HepG2 (cell line): ENCODE results near the gene LITAFD. TPM values are rescaled to one million over a fixed set of nuclear protein-coding genes. Genes with fewer than 3 reads are reported as not detected.

Experiments used
- ATAC-seq: fragments of 200-7000 bp; cut with Tn5 transposase; 3 replicates; pipeline ENCODE4 v1.9.1; 2020; ENCODE audit warnings: mild to moderate bottlenecking, moderate library complexity
- BruUV-seq: library from RNA; stranded (reverse); fragments of 400-500 nt; replicated peaks from 2 replicates; lab custom pipeline; 2021; lab: Mats Ljungman, UMichigan
- CTCF ChIA-PET: fragments of 300-600 bp; formaldehyde crosslinking; extraction: SDS; loops from one replicate; lab custom pipeline; 2021; ENCODE audit warnings: low total read pairs, inconsistent platforms, low intra/inter-chr PET ratio; lab: Yijun Ruan, JAX
- POLR2A ChIA-PET: fragments of 350-600 bp; sonication (Branson Sonifier 250); formaldehyde crosslinking; loops from one replicate; lab custom pipeline; 2020; ENCODE audit warnings: antibody characterized with exemption, inconsistent platforms; lab: Yijun Ruan, JAX
- DNase-seq: peaks from one replicate; pipeline ENCODE4 v3.0.0-alpha.2; 2015; ENCODE audit warnings: low spot score
- FAIRE-seq: peaks from 3 replicates; lab custom pipeline; 2011; peaks lifted over from hg19 to GRCh38; lab: Jason Lieb, UNC
- H2AFZ ChIP-seq: one replicate; pipeline ENCODE4 v1.6.1; 2011; ENCODE audit warnings: low read length, inconsistent platforms
- H3K27ac ChIP-seq: fragments of 300-600 bp; 3 replicates; pipeline ENCODE4 v1.8.0; 2011; ENCODE audit warnings: mixed run types, mild to moderate bottlenecking, mixed read lengths, low read length, inconsistent platforms; ENCODE audit not compliant: insufficient read depth; ENCODE audit errors: extremely low read length
- H3K27me3 ChIP-seq, 2 experiments: fragments of 200-600 bp in 1 of 2; 2 replicates in 1 of 2; 3 replicates in 1 of 2; pipeline versions ENCODE4 v1.6.0 to v1.8.0; 2011; ENCODE audit warnings: low read length in 2 of 2, mild to moderate bottlenecking in 2 of 2, moderate library complexity in 2 of 2, inconsistent platforms in 1 of 2; ENCODE audit not compliant: insufficient read depth in 2 of 2, control insufficient read depth in 1 of 2
- H3K36me3 ChIP-seq, 2 experiments: fragments of 200-600 bp in 1 of 2; replicated peaks in 1 of 2; 2 replicates in 1 of 2; 3 replicates in 1 of 2; pipeline versions ENCODE4 v1.5.1 to v1.8.0; 2011; ENCODE audit warnings: low read length in 2 of 2, inconsistent platforms in 1 of 2; ENCODE audit not compliant: insufficient read depth in 2 of 2, control insufficient read depth in 1 of 2
- H3K4me1 ChIP-seq: 2 replicates; pipeline ENCODE4 v1.5.1; 2012; ENCODE audit warnings: low read length, inconsistent platforms; ENCODE audit not compliant: insufficient read depth
- H3K4me2 ChIP-seq: 2 replicates; pipeline ENCODE4 v1.6.0; 2011; ENCODE audit warnings: low read depth, low read length, inconsistent platforms
- H3K4me3 ChIP-seq, 3 experiments: fragments of 200-600 bp in 1 of 3; sonication (generic), shearing (Covaris generic) in 1 of 3; replicated peaks in 1 of 3; 2 replicates each; pipeline ENCODE4 v1.5.1; 2011 to 2016; ENCODE audit warnings: low read length in 3 of 3, inconsistent platforms in 2 of 3, low read depth in 2 of 3, mild to moderate bottlenecking in 2 of 3, control low read depth in 1 of 3, mixed read lengths in 1 of 3; ENCODE audit not compliant: insufficient read depth in 1 of 3
- H3K79me2 ChIP-seq: one replicate; pipeline ENCODE4 v1.6.1; 2011; ENCODE audit warnings: low read length, inconsistent platforms; ENCODE audit not compliant: insufficient read depth
- H3K9ac ChIP-seq: 2 replicates; pipeline ENCODE4 v1.6.0; 2011; ENCODE audit warnings: mild to moderate bottlenecking, low read depth, low read length, inconsistent platforms; ENCODE audit not compliant: insufficient read depth
- H3K9me3 ChIP-seq: 2 replicates; pipeline ENCODE4 v1.5.1; 2012; ENCODE audit warnings: mild to moderate bottlenecking, low read length
- H4K20me1 ChIP-seq: 2 replicates; pipeline ENCODE4 v1.6.0; 2011; ENCODE audit warnings: inconsistent platforms, mild to moderate bottlenecking, low read length, moderate library complexity; ENCODE audit not compliant: insufficient read depth
- AKAP8 ChIP-seq: sonication (generic); formaldehyde crosslinking; IDR thresholded peaks from 2 replicates; pipeline ENCODE4 v1.5.1; 2020; ENCODE audit warnings: mild to moderate bottlenecking, missing genetic modification reagents
- GFI1 ChIP-seq: sonication (generic); formaldehyde crosslinking; IDR thresholded peaks from 2 replicates; pipeline ENCODE4 v1.5.0; 2020; ENCODE audit warnings: missing genetic modification reagents, mild to moderate bottlenecking, borderline replicate concordance
- HDAC6 ChIP-seq: fragments of 200-600 bp; sonication (generic); IDR thresholded peaks from 2 replicates; pipeline ENCODE4 v1.7.0; 2017; ENCODE audit warnings: mild to moderate bottlenecking, antibody characterized with exemption, low read length, low read depth
- KDM2A ChIP-seq: sonication (generic); formaldehyde crosslinking; IDR thresholded peaks from 2 replicates; pipeline ENCODE4 v1.4.0; 2020; ENCODE audit warnings: low read depth, missing genetic modification reagents, borderline replicate concordance
- KDM6A ChIP-seq: IDR thresholded peaks from 2 replicates; pipeline ENCODE4 v1.6.1; 2016; ENCODE audit warnings: low read depth
- MAF1 ChIP-seq: sonication (generic); formaldehyde crosslinking; IDR thresholded peaks from 2 replicates; pipeline ENCODE4 v1.5.0; 2020; ENCODE audit warnings: missing genetic modification reagents, borderline replicate concordance
- POGK ChIP-seq: sonication (generic); formaldehyde crosslinking; conservative IDR thresholded peaks from 2 replicates; pipeline ENCODE4 v1.8.0; 2022; ENCODE audit warnings: mild to moderate bottlenecking, moderate library complexity, missing genetic modification reagents
- POLR2AphosphoS5 ChIP-seq: IDR thresholded peaks from 2 replicates; pipeline ENCODE4 v1.6.1; 2012; ENCODE audit warnings: low read depth, low read length
- POLR2G ChIP-seq: fragments of 200-400 bp; formaldehyde crosslinking; IDR thresholded peaks from 2 replicates; pipeline ENCODE4 v1.6.1; 2018; ENCODE audit warnings: mild to moderate bottlenecking, low read depth, low read length, moderate library complexity
- RARA ChIP-seq: IDR thresholded peaks from 2 replicates; pipeline ENCODE4 v1.6.1; 2016; ENCODE audit warnings: missing genetic modification reagents, missing compliant biosample characterization
- RNF2 ChIP-seq: fragments of 450-650 bp; conservative IDR thresholded peaks from 2 replicates; pipeline ENCODE4 v1.6.1; 2016; ENCODE audit warnings: low read depth
- SAFB2 ChIP-seq: sonication (generic); formaldehyde crosslinking; IDR thresholded peaks from 2 replicates; pipeline ENCODE4 v1.5.1; 2020; ENCODE audit warnings: missing genetic modification reagents, low read depth, mild to moderate bottlenecking, borderline replicate concordance
- SRY ChIP-seq: sonication (generic); formaldehyde crosslinking; IDR thresholded peaks from 2 replicates; pipeline ENCODE4 v1.8.0; 2022; ENCODE audit warnings: mild to moderate bottlenecking, missing genetic modification reagents
- ZNF317 ChIP-seq: sonication (generic); formaldehyde crosslinking; IDR thresholded peaks from 2 replicates; pipeline ENCODE4 v1.5.0; 2020; ENCODE audit warnings: mild to moderate bottlenecking, missing genetic modification reagents
- ZNF331 ChIP-seq: sonication (generic); formaldehyde crosslinking; IDR thresholded peaks from 2 replicates; pipeline ENCODE4 v1.4.0; 2020; ENCODE audit warnings: missing genetic modification reagents
- ZNF615 ChIP-seq: sonication (generic); formaldehyde crosslinking; IDR thresholded peaks from 2 replicates; pipeline ENCODE4 v1.5.0; 2020; ENCODE audit warnings: mild to moderate bottlenecking, missing genetic modification reagents, borderline replicate concordance
- ZNF770 ChIP-seq: sonication (generic); formaldehyde crosslinking; IDR thresholded peaks from 2 replicates; pipeline ENCODE4 v1.5.0; 2020; ENCODE audit warnings: mild to moderate bottlenecking, missing genetic modification reagents
- WGBS: methylation state at CpG from one replicate; pipeline ENCODE4 v1.1.6; 2017; ENCODE audit warnings: low lambda C conversion rate; 5-methylcytosine and 5-hydroxymethylcytosine counted together
- in situ Hi-C: cut with HindIII; loops from 2 replicates; pipeline ENCODE4 v1.10.0; 2017; ENCODE audit warnings: low pct_unique_long_range_greater_than_20kb; ENCODE audit not compliant: extremely low pct_ligation_motif_present
- intact Hi-C: fragments of 100-400 bp; cut with micrococcal nuclease; formaldehyde crosslinking; loops from one replicate; pipeline ENCODE4 v1.10.0; 2022; ENCODE audit not compliant: unreplicated experiment
- polyA plus RNA-seq, 8 experiments: library from polyadenylated mRNA; depleted of rRNA in 3 of 8; stranded (reverse) in 7 of 8; unstranded in 1 of 8; fragments of >200 nt; fragmentation: Illumina TruSeq in 4 of 8; extraction: Trizol in 4 of 8; gene quantifications; 2 replicates each; pipeline versions ENCODE4 v1.2.1 to v1.2.3, GENCODE V29; 2011 to 2016; ENCODE audit warnings: low read depth in 4 of 8, missing spikeins in 1 of 8, mixed read lengths in 1 of 8; ENCODE audit not compliant: insufficient read depth in 1 of 8
- total RNA-seq, 5 experiments: library from RNA; depleted of rRNA; stranded (reverse); fragments of >200 nt; fragmentation: Illumina TruSeq; extraction: Trizol; gene quantifications; 2 replicates each; pipeline ENCODE4 v1.2.3, GENCODE V29; 2016; ENCODE audit warnings: low read depth in 1 of 5
- TF ChIP-seq, protein P1 (sequence below): sonication (generic); formaldehyde crosslinking; IDR thresholded peaks from 2 replicates; pipeline ENCODE4 v1.8.1; 2023; ENCODE audit warnings: mild to moderate bottlenecking, missing genetic modification reagents
- TF ChIP-seq, protein P2 (sequence below): sonication (generic); formaldehyde crosslinking; IDR thresholded peaks from 2 replicates; pipeline ENCODE4 v1.9.0; 2022; ENCODE audit warnings: missing genetic modification reagents, mild to moderate bottlenecking, borderline replicate concordance

Gene LITAFD
- total and polyA plus RNA-seq, 2 of the 13 experiments (the other 11 are each of a cell fraction or from before 2014, with no cell fraction given), result not detected

- no peak overlapping the region for H3K27ac ChIP-seq
- FAIRE-seq, result no peak
- no peak overlapping the region for H3K9ac ChIP-seq
- in situ Hi-C loops, result no loop called here
- POLR2A ChIA-PET, result interaction anchor here (1.5 to 7.5 kb wide), 3 partner anchors 8 to 16 kb away, joined by 6 to 105 read pairs (median 11); partner anchors contain the start of gene CARHSP1
- no peak overlapping the region for H3K4me3 ChIP-seq
- no peak for DNase-seq
- no peaks in the 10 kb centered on the region for H3K9me3 ChIP-seq
- no peaks in the 10 kb centered on the region for H3K27me3 ChIP-seq
- H3K36me3 ChIP-seq, result peaks cover 61 to 92% of the 10 kb centered on the region in 2 experiments
- WGBS, result 81% methylated on average over 8 of the region's 8 CpGs
- BruUV-seq, result no TSS peak
- peaks cover under 1% of the 10 kb centered on the region for H3K79me2 ChIP-seq
- CTCF ChIA-PET, result no interaction called here
- no peak for ATAC-seq
- H3K4me1 ChIP-seq, result peaks cover 31% of the 10 kb centered on the region
- no peak overlapping the region for H2AFZ ChIP-seq
- intact Hi-C loops, result loop anchor here (5.0 kb wide), 1 partner anchor 190 kb away; no protein-coding TSS in a partner anchor
- H4K20me1 ChIP-seq, result peaks cover 58% of the 10 kb centered on the region
- H3K4me2 ChIP-seq, result no peak overlapping the region
- TF ChIP-seq ZNF317 (no peak), ZNF331 (CRISPR knock-in tag) (no peak), KDM2A (CRISPR knock-in tag) (0 out of 2 replicates have a peak, but pooled peaks have one; percentile 7), HDAC6 (no peak), KDM6A (CRISPR knock-in tag) (no peak), MAF1 (CRISPR knock-in tag) (no peak), RARA (CRISPR knock-in tag) (no peak), POGK (CRISPR knock-in tag) (no peak), POLR2G (0 out of 2 replicates have a peak, but pooled peaks have one; percentile 15), AKAP8 (CRISPR knock-in tag) (0 out of 2 replicates have a peak, but pooled peaks have one; percentile 12), POLR2AphosphoS5 (peak; percentile 10; the same call in 1 of the 2 replicates), GFI1 (CRISPR knock-in tag) (0 out of 2 replicates have a peak, but pooled peaks have one; percentile 22), RNF2 (no peak), ZNF770 (0 out of 2 replicates have a peak, but pooled peaks have one; percentile 7), SAFB2 (0 out of 2 replicates have a peak, but pooled peaks have one; percentile 21), ZNF615 (CRISPR knock-in tag) (0 out of 2 replicates have a peak, but pooled peaks have one; percentile 19), SRY (no peak)
- TF ChIP-seq, protein P1, sequence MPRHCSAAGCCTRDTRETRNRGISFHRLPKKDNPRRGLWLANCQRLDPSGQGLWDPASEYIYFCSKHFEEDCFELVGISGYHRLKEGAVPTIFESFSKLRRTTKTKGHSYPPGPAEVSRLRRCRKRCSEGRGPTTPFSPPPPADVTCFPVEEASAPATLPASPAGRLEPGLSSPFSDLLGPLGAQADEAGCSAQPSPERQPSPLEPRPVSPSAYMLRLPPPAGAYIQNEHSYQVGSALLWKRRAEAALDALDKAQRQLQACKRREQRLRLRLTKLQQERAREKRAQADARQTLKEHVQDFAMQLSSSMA (CRISPR knock-in tag), result no peak
- TF ChIP-seq, protein P2, sequence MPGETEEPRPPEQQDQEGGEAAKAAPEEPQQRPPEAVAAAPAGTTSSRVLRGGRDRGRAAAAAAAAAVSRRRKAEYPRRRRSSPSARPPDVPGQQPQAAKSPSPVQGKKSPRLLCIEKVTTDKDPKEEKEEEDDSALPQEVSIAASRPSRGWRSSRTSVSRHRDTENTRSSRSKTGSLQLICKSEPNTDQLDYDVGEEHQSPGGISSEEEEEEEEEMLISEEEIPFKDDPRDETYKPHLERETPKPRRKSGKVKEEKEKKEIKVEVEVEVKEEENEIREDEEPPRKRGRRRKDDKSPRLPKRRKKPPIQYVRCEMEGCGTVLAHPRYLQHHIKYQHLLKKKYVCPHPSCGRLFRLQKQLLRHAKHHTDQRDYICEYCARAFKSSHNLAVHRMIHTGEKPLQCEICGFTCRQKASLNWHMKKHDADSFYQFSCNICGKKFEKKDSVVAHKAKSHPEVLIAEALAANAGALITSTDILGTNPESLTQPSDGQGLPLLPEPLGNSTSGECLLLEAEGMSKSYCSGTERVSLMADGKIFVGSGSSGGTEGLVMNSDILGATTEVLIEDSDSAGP, result 0 out of 2 replicates have a peak, but pooled peaks have one; percentile 12
Observed at GRCh38 chr16:8852534-8852933, 29.6 kb upstream of the LITAFD start.
